NCI-H2196 treated with DMSO at 0.1 percent for 48 hours (cell line): Measurements from ENCODE around the gene GATA2.
A peak's percentile ranks its signal among the peaks of the same experiment; 100 is the strongest.

Source experiments
- DNase-seq: peaks from one replicate; lab custom pipeline; 2025; ENCODE audit not compliant: unreplicated experiment; lab: John Stamatoyannopoulos, UW

The GATA2 gene

DNA sequence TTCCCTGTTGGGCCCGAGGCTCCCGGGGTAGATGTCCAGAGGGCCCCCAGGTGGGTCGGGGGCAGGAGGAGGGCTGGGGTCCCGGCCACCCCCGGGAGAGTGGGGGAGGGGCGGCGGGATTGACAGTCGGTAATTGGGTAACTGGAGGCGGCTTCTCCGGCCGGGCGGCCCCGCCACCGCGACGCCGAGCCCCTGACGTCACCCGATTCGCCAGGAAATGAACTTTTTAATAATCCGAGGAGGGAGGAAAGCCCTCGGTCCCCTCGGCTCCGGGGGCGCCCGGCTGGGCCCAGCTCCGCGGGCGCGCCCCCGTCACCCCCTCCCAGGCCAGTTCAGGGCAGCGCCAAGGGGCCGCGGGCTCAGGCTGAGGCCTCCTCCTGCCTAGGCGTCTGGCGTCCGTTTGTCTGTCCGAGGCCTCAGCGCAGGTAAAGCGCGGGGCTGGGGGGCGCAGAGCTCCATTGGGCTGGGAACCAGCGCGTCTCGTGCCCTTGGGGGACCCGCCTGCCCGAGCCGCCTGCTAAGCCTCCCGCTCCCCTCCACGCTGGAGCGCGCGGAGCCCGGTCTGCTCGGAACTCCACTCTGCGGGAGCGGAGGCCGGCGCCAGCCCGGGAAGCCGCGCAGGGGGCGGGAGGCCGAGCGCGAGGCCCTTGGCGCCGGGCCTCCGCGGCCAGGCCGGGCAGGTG, 3.9 kb downstream of the GATA2 start:
- DNase-seq = peak; percentile 70

DNA sequence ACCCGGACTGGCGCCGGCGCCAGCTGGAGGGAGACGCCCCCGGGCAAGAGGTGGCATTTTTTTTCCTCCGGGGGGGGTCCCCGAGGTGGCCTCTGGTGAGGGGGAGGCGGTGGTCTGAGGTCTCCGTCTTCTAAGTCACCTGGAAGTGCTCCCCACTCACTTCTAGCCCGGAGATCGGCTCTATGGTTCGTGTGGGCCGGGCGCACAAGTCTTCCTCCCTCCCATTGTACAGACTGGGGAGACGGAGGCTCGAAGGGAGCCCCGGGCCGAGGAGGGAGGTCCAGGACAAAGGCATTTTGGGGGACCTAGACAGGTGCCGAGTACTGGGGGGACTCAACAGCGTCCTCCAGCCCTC, 4.4 kb downstream of the GATA2 start:
- DNase-seq = peak; percentile 82

DNA sequence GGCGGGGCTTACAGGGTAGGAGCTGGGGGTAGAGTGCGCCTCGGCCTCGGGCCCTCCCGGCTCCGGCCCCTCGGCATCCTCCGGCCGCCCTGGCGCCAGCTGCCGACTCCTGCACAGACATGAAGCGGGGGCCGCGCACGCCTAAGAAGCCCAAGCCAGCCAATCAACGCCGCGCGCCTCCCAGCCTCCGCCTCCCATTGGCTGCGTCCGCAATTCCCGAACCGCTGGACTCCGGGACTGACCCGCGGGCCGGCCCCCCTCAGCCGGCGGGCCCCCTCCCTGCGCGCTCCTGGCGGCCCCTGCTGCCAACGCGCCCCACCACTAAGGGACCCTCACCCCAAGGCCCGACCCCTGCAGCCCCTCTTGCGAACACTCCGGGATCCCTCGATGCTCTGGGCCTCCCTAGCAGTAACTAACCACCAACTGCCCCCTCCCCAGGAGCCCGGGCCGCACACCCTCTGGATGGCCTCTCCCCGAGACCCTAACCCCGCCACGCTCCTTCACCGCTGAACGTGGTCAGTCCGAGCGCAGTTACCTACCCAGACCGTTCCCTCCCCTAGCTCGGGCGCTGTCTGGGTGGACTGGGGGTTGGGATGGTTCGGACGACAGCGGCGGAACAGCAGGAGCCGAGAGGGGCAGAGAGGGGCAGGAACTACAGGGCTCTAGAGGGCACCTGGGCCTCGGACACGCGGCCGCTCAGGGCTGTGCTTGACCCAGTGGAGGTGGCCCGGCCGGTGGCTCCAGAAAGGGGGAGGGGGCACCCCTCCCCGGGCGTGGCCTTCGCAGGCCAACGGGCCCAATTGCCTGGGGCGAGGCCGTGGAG, 5.0 kb downstream of the GATA2 start:
- peak; percentile 90 for DNase-seq

DNA sequence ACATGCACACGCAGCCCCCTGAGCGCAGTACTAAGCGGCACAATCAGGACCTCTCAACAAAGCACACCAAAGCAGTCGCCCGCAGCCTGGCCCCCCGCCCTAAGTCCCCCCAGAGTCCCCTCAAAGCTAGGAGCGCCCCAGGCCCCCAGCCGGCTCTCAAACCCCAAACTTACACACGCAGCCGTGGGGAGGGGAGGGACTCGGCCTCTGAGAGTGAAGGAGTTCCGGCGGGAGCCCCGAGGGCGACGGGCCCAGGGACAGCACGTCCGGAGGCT, 5.5 kb downstream of the GATA2 start:
- DNase-seq = no peak

DNA sequence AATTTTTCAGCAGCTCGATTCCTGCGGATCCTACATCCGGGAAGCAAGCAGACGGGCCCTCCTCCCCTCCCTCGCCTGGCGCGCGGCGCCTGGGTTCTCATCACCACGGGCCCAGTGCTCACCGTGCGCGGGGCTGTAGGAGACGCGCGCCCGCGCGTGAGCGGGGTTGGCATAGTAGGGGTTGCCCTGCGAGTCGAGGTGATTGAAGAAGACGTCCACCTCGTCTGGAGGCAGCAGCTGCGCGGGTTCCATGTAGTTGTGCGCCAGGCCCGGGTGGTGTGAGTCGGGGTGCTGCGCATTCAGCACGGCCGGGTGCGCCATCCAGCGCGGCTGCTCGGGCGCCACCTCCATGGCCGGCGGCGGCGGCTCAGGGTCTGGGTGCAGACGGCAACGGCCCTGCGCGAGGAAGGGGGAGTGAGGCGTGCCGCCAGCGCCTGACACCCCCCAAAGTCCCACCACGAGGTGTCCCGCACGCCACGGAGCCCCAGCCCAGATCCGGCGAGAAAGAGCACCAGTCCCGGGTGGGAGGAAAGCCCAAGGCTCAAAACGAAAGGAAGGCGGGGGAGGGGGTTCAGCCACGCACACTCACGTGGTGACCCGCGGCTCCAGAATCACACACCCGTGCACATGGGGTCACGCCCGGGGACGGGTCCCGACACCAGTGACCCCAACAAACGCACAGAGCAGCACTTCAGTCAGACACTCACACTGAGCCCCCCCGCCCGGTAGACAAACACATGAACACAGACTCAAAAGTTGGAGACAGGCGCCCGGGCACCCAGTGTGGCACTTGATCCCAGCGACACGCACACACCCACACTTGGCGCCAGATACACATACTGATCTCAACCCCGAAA, 6.1 kb downstream of the GATA2 start:
- no peak for DNase-seq

DNA sequence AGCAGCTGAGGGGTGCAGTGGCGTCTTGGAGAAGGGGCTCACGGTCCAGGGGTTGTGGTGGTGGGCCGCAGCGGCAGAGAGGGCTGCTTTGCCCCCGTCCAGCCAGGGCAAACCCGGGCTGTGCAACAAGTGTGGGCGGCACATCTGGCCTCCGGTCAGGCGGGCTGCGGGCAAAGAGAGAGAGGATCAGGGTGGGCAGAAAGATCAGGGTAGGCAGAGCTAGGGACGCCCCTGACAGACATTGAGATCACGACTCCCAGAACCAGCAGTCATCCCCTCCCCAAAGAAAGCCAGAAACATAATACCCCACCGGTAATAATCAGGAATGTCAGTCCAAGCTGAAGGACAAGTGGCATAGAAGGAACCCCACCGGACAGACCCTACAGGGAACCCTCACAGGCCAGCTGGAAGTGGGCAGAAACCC, 6.8 kb downstream of the GATA2 start:
- DNase-seq = no peak

DNA sequence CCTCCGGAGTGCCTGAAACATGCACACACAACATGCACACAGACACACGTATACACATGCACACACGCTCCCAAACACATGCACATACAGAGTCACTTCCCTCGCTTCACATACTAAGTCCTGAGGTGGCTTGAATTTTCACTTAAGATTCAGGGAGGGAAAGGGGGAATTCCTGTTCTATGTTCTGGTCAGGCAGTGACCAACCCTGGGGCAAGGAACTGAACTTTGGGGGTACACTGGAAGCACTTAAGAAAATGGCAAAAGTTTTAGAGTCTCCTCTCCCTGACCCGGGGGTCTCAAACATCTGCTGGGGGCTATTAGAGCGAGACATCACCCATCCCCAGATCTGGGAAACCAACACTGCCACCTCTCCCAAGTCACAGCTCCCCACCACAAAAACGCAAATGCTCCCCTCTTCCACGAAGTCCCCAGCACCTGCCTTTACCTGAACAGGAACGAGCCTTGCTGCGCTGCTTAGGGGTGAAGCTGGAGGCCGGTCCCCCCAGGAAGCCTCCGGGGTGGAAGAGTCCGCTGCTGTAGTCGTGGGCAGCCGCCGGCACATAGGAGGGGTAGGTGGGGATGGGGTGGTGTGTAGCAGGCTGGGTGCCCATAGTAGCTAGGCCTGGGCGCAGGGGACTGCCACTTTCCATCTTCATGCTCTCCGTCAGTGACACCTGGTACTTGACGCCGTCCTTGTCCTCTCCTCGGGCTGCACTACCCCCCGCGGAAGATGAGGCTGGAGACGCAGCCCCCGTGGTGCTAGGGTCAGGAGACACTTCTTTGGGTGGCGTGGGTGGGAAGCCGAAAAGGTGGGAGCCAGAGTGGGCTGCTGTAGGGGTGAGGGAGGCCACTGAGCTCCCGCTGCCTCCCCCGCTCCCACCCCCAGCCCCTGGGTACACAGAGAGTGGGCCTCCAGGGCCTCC, 7.5 kb downstream of the GATA2 start:
- DNase-seq = no peak

DNA sequence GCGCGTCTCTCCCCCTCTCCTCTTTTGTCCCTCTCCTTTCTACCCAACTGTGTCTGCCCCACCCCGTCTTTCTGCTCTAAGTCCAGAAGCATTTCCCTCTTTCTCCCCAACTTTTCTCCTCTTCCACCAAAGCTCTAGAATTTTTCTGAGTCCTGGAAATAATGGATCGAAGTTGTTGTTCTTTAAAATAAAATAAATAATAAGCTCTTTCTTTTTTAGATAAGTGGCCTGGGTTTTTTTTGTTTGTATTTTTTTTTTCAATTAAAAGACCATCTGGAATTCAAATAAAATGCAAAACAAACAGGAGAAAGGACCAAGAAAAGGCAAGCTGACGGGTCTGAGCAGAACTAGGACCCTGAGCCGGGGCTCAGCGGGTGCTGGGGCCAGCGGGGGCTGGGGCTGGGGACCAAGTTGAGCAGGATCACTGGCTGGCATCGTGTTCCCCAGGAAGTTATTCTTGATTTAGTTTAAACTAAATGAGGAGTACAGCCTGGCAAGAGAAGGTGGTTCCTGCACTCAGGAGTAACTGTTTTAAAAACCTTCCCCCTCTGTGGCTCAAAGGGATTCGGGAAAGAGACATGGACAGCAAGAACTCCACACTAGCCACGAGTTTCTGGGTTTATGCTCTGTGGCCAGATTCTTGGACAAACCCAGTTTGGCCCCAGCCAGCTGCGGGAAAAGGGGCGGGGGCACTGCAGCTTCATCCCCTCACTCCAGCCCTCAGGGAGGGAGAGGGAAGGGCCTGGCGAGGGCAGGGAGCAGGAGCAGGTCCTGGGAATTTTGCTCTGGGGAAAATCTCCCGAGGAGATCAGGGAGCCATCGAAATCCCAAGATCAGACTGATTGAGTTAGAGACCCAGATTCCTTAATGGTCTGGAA, 8.4 kb downstream of the GATA2 start:
- DNase-seq = no peak

DNA sequence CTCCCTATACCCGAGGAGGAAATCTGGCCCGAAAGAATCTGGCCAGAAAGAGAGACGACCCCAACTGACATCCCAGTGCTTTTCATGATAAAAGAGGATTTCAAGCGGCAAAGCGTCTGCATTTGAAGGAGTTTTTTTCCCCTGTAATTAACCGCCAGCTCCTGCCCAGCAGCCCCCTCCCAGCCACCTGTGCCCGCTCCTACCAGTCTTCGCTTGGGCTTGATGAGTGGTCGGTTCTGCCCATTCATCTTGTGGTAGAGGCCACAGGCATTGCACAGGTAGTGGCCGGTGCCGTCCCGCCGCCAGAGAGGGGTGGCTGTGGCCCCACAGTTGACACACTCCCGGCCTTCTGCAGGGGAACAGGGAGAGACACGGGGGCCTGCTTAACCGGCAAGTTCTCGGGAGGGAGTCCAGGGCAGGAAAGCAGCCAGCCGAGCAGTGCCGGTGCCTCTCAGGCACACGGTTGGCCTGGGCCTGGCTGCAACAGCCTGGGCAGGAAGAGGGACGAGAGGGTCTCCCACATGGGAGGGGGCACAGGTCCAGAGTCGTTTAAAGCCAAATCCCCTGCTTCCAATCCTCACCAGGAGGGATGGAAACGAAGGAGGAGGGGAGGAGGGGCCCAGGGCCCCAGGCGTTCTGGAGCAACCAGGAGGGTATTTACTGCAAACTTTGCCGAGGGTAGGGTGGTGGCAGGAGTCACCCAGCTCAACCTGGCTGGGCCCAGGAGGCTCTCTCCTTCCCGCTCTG, 9.2 kb downstream of the GATA2 start:
- no peak for DNase-seq

DNA sequence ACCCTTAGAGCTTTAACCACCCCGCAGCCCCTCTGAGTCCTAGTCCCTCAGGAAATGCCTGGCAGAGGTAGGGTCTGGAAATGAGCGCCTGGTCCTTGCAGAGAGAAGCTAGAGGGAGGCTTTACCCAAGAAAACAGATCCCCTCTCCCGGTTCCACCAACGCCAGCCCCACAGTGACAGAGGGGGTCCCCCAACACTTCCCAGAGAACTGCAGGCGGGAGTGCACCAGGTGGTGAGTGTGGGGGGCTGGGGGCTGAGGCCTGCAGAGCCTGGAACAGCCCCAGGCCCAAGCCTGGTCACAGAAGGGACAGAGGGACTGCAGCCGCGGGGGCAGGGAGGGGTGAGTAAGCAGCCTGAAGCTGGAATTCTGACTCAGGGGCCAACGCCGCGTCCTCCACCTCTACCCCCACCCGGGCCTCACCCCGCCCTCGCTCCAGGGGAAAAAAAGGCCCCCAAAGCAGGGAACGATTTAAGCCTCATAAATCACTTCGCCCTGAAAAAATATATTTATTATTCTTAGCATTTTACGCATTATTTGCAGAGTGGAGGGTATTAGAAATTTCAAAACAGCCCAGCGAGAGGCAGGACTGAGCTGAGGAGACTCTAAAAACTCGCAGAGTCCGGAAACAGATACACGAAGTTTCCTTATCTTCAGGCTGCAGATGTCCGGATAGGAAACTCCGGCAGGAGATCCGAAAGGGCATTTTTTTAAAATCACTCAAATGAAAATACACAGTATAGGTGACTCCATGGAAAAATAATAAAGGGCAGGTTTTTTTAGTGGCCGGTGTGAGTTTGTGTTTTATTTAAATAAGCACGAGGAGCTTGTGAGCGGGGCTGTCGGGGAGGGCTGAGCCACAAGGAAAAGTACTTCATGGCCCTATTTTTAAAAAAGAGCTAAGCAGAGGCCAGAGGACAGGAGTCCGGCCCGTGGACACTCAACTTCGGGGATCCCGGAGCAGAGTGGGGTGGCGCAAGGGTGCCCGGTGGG, 10.0 kb downstream of the GATA2 start:
- no peak for DNase-seq

DNA sequence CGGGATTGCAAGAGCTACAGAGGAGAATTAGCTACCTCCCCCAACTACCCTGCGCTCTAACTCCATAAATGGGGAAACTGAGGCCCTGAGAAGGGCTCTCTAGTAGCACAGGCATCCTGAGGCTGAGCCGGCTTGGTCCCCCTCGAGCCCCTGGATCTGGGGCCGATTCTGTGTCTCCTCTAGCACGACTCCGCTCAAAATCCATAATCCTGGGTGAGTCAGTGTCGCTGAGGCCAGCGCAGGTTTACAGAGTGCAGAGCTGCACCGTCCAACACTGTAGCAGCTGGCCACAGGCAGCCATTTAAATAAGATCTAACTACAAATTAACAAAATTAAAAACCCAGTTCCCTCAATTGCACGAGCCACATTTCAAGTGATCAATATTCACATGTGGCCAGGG, 10.8 kb downstream of the GATA2 start:
- DNase-seq = no peak

DNA sequence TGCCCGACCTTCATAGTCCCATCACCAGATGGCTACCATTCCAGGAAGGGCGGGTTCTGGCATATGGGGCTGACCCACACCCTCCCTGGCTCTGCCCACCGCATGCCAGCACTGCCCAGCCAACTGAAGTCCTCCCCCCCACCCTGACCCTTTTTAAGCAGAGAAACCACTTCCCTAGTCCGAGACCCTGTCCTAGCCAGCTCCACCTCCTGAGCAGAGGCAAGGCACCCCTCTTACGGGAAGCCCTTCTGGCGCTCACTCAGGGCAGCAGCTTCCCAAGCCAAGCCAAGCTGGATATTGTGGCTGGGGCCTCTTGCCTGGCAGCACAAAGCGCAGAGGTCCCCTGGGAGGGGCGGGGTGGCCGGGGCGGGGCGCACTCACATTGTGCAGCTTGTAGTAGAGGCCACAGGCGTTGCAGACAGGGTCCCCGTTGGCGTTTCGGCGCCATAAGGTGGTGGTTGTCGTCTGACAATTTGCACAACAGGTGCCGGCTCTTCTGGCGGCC, 11.5 kb downstream of the GATA2 start:
- no peak for DNase-seq

DNA sequence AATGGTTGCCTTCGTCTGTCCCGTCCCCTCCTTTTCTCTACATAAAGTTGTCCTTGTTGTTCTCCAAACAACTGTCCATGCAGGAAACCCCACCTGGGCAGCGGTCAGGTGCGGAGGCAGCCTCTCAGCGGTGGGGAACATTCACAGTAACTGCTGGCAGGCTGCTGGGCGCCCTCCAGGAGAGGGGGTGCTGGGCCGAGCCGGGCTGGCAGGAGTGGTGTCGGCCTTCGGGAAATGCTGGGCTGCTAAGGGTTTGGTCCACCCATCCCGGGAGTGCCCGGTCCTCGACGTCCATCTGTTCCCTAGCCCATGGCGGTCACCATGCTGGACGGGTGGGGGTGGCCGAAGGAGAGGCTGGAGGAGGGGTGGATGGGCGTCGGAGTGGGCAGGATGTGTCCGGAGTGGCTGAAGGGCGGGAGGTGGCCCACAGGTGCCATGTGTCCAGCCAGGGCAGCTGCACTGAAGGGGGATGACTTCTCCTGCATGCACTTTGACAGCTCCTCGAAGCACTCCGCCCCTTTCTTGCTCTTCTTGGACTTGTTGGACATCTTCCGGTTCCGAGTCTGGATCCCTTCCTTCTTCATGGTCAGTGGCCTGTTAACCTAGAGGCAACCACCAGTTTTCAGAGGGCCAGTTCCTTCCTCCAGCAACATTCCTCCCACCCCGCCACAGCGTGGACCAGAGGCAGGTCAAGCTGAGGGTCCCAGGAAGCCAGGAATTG, 12.1 kb downstream of the GATA2 start:
- DNase-seq = no peak

DNA sequence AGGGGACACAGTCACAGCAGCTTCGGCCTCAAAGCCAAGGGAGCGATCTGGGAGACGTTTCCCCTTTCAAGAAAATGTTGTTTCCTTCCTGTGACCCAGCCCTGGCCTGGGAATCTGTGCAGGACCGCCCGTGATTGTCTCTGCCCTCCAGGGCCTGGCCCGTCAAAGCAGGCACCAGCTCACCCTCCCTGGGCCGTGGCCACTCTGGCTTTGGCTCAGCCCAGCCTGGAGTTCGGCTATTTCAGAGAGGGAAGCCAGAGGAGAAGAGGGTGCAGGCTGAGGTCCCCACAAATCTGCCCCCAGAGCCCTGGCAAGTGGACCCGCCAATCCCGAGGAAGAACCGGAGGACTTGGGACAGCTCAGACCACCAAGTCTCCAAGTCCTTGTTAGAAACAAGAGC, 12.7 kb downstream of the GATA2 start:
- no peak for DNase-seq

DNA sequence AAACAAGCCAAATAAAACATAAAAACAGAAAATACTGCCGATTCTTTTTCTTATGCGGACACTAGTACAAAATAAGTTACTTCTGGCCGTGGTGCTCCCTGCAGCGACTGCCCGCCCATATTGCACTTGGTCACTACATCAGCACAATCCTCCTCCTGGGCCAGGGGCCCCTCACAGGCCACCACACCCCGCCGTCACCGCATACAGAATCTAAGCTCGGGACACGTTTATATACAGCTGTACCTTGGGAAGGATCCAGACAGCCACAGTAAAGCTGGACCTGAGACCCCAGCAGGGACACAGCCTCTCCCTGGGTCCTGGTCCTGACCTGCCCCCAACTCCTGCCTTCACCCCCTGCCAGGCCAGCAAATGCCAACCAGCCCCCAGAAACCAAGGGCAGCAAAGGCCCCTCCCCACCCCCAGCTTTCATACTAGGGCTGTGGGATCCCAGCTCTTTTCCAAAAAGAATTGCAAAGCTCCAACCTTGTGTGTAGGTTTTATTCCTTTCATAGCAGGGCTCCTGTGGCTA, 13.4 kb downstream of the GATA2 start:
- DNase-seq = no peak

DNA sequence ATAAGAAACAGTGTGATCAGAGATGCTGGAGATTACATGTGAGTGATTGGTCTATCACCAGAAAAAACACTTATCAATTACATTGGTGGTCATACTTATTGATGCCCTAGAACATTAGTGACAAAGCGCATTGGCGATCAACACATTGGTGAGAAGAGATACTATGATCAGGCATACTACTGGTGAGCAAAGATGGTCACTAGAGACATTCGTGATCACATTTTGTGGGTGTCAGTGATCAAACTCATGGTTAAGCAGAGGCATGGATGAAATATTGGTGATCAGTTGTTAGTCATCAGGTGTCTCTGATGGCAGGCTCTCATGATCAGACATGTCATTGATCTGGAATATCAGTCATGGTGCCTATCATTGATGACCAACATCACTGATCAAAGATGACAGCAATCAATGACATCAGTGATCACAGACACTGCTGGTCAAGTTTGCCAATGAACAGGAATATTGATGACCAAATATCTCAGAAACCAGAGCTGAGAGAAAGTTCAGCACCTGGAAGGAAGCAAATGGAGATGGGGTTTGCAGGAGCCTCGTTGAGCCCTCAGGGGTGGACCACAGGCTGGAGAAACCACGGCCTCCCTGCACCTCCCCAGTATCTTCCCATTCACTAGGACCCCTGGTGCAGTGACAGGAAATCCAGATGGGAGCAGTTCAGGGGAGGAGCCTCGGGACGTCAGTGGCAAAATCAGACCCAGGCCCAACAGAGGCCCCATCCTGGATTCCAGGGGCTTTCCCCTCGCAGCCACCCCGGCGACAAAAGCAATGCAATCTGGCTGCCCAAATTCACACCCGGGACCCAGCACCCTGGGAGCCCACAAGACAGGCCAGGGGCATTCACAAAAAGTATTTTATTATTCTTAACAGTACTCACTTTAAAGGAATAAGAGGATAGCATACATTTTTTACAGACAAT, 14.2 kb downstream of the GATA2 start:
- no peak for DNase-seq
